MCF 10A (cell line): ENCODE data around the gene GZF1. TPM values are rescaled to one million over a fixed set of nuclear protein-coding genes. Genes with fewer than 3 reads are reported as not detected.

Source experiments
- BruUV-seq: library from RNA; stranded (reverse); fragments of 400-500 nt; replicated peaks from 2 replicates; lab custom pipeline; 2021; lab: Mats Ljungman, UMichigan
- CTCF ChIA-PET: fragments of 300-600 bp; sonication (Branson Sonifier 250); formaldehyde crosslinking; extraction: SDS; loops from one replicate; lab custom pipeline; 2021; ENCODE audit warnings: antibody characterized with exemption, inconsistent platforms; lab: Yijun Ruan, JAX
- POLR2A ChIA-PET: fragments of 300-600, 350-650 bp; sonication (Branson Sonifier 250); formaldehyde crosslinking; extraction: SDS; loops from one replicate; lab custom pipeline; 2020; ENCODE audit warnings: antibody characterized with exemption, inconsistent platforms; lab: Yijun Ruan, JAX
- DNase-seq: peaks from one replicate; pipeline ENCODE4 v3.0.0-alpha.2; 2018; ENCODE audit not compliant: unreplicated experiment
- H3K27ac Mint-ChIP-seq: one replicate; pipeline ENCODE4 v1.8.0; 2022; ENCODE audit warnings: mild to moderate bottlenecking, low read depth, mixed read lengths; ENCODE audit not compliant: unreplicated experiment
- H3K27me3 Mint-ChIP-seq: one replicate; pipeline ENCODE4 v1.8.0; 2022; ENCODE audit warnings: mixed read lengths; ENCODE audit not compliant: insufficient read depth, unreplicated experiment
- H3K36me3 Mint-ChIP-seq: one replicate; pipeline ENCODE4 v1.8.0; 2022; ENCODE audit warnings: mild to moderate bottlenecking, moderate library complexity, mixed read lengths; ENCODE audit not compliant: insufficient read depth, unreplicated experiment
- H3K4me1 Mint-ChIP-seq: one replicate; pipeline ENCODE4 v1.8.0; 2022; ENCODE audit warnings: mixed read lengths; ENCODE audit not compliant: insufficient read depth, unreplicated experiment
- H3K4me3 Mint-ChIP-seq: one replicate; pipeline ENCODE4 v1.8.0; 2022; ENCODE audit warnings: mild to moderate bottlenecking, moderate library complexity, mixed read lengths; ENCODE audit not compliant: unreplicated experiment
- H3K9me3 Mint-ChIP-seq: one replicate; pipeline ENCODE4 v1.8.0; 2022; ENCODE audit warnings: mixed read lengths; ENCODE audit not compliant: unreplicated experiment
- intact Hi-C: fragments of 100-400 bp; cut with micrococcal nuclease; formaldehyde crosslinking; loops from 2 replicates; pipeline ENCODE4 v1.14.1; 2022
- total RNA-seq: library from RNA; stranded (reverse); gene quantifications from 2 replicates; pipeline ENCODE4 v1.2.3, GENCODE V29; 2022
- TF ChIP-seq, protein P1 (sequence below): fragments of 200-600 bp; IDR thresholded peaks from one replicate; pipeline ENCODE4 v1.8.0; 2022; ENCODE audit warnings: antibody characterized with exemption, mild to moderate bottlenecking; ENCODE audit not compliant: unreplicated experiment

GZF1 gene
- total RNA-seq, 1 experiment from 2014 or later = 15.5 TPM

DNA sequence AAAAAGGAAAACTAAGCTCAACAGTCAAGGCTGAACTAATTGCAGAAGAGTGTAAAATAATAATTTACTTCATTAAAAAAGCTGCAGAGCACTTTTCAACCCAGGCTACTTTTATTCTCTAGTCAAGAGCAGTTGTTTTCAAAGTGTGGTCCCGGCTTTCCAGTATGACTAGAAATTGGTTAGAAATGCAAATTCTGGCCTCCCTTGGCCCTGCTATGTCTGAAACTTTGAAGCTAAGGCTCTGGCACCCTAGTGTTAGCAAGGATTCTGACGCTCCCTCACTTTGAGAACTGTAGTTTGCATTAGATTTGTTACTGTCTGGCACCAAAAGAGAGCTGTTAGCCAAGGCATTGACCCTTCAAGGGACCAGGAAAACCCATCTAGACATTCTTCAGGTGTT is 20.9 kb upstream of the GZF1 start:
- TF ChIP-seq, protein P1, sequence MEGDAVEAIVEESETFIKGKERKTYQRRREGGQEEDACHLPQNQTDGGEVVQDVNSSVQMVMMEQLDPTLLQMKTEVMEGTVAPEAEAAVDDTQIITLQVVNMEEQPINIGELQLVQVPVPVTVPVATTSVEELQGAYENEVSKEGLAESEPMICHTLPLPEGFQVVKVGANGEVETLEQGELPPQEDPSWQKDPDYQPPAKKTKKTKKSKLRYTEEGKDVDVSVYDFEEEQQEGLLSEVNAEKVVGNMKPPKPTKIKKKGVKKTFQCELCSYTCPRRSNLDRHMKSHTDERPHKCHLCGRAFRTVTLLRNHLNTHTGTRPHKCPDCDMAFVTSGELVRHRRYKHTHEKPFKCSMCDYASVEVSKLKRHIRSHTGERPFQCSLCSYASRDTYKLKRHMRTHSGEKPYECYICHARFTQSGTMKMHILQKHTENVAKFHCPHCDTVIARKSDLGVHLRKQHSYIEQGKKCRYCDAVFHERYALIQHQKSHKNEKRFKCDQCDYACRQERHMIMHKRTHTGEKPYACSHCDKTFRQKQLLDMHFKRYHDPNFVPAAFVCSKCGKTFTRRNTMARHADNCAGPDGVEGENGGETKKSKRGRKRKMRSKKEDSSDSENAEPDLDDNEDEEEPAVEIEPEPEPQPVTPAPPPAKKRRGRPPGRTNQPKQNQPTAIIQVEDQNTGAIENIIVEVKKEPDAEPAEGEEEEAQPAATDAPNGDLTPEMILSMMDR = no peak
- no peak for DNase-seq
- BruUV-seq = no TSS peak
- POLR2A ChIA-PET = interaction anchor here (0.8 to 3.4 kb wide), 5 partner anchors 9 to 649 kb away, joined by 3 to 25 read pairs (median 6); partner anchors contain the start of gene NXT1
- CTCF ChIA-PET = interaction anchor here (0.6 to 10.9 kb wide), 30 partner anchors 9 to 1913 kb away, joined by 3 to 233 read pairs (median 3); partner anchors contain the start of gene NXT1
- no peak overlapping the region for H3K27ac Mint-ChIP-seq
- no peak overlapping the region for H3K4me3 Mint-ChIP-seq
- H3K9me3 Mint-ChIP-seq = no peaks in the 10 kb centered on the region
- no peaks in the 10 kb centered on the region for H3K4me1 Mint-ChIP-seq
- no peaks in the 10 kb centered on the region for H3K27me3 Mint-ChIP-seq
- intact Hi-C loops = loop anchor here (5.0 to 10.0 kb wide), 2 partner anchors 106 to 1009 kb away; no protein-coding TSS in a partner anchor
- no peaks in the 10 kb centered on the region for H3K36me3 Mint-ChIP-seq

DNA sequence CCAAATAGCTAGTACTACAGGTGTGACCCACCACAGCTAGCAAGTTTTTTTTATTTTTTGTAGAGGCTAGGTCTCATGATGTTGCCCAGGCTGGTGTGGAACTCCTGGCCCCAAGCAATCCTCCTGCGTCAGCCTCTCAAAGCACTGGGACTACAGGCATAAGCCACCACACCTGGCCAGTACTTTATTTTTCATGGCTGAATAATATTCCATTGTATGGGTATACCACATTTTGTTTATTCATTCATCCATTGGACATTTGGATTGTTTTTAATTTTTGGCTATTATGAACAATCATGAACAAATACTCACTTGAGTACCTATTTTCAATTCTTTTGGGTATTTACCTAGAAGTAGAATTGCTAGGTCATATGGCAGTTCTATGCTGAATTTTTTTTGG is 18.4 kb upstream of the GZF1 start:
- intact Hi-C loops = loop anchor here (5.0 to 10.0 kb wide), 2 partner anchors 109 to 1011 kb away; no protein-coding TSS in a partner anchor
- TF ChIP-seq, protein P1 = no peak
- Mint-ChIP-seq H3K9me3 (no peaks in the 10 kb centered on the region), H3K4me3 (no peak overlapping the region), H3K27me3 (no peaks in the 10 kb centered on the region), H3K4me1 (no peaks in the 10 kb centered on the region), H3K27ac (no peak overlapping the region), H3K36me3 (no peaks in the 10 kb centered on the region)
- ChIA-PET POLR2A (interaction anchor here (0.6 kb wide), 1 partner anchor 663 kb away, joined by 3 read pairs; no protein-coding TSS in a partner anchor), CTCF (interaction anchor here (0.9 to 10.9 kb wide), 4 partner anchors 22 to 651 kb away, joined by 3 to 233 read pairs (median 4); no protein-coding TSS in a partner anchor)
- no TSS peak for BruUV-seq
- DNase-seq = no peak

- TF ChIP-seq, protein P1 = no peak
Measured at GRCh38 chr20:23344336-23344735, 17.6 kb upstream of the GZF1 start.

DNA sequence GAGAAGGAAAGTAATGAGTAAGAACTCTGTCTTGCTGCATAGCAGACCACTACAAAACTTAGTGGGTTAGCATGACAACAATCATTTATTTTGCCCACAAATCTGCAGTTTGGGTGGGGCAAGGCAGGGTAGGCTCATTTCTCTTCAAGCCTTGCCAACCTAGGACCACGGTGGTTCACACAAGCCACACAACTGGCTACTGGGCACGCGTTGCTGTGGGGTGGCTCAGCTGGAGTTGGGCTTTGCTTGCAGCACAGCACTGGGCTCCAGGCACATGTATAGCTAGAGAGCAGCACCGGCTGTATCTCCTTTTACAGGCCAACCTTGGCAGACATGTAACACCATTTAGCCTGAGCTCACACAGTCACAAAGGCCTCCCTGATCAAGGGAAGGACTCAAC is 16.0 kb upstream of the GZF1 start:
- H3K4me1 Mint-ChIP-seq = peaks cover 6% of the 10 kb centered on the region
- CTCF ChIA-PET = interaction anchor here (0.5 to 10.9 kb wide), 3 partner anchors 261 to 821 kb away, joined by 3 to 233 read pairs (median 3); no protein-coding TSS in a partner anchor
- H3K27ac Mint-ChIP-seq = no peak overlapping the region
- POLR2A ChIA-PET = interaction anchor here (0.6 kb wide), 1 partner anchor 9 kb away, joined by 3 read pairs; no protein-coding TSS in a partner anchor
- TF ChIP-seq, protein P1 = no peak
- H3K27me3 Mint-ChIP-seq = no peaks in the 10 kb centered on the region
- H3K4me3 Mint-ChIP-seq = no peak overlapping the region
- H3K36me3 Mint-ChIP-seq = no peaks in the 10 kb centered on the region
- H3K9me3 Mint-ChIP-seq = no peaks in the 10 kb centered on the region
- intact Hi-C loops = loop anchor here (10.0 kb wide), 1 partner anchor 111 kb away; no protein-coding TSS in a partner anchor
- no peak for DNase-seq
- no TSS peak for BruUV-seq

More at GRCh38 chr20:23344336-23344735, 17.6 kb upstream of the GZF1 start:
- BruUV-seq = no TSS peak
- H3K9me3 Mint-ChIP-seq = no peaks in the 10 kb centered on the region
- H3K4me1 Mint-ChIP-seq = peaks cover 3% of the 10 kb centered on the region
- H3K36me3 Mint-ChIP-seq = no peaks in the 10 kb centered on the region
- no peak for DNase-seq
- no peak overlapping the region for H3K27ac Mint-ChIP-seq
- H3K27me3 Mint-ChIP-seq = no peaks in the 10 kb centered on the region
- ChIA-PET CTCF (interaction anchor here (0.8 to 10.9 kb wide), 6 partner anchors 23 to 660 kb away, joined by 3 to 233 read pairs (median 3); no protein-coding TSS in a partner anchor), POLR2A (no interaction called here)
- H3K4me3 Mint-ChIP-seq = no peak overlapping the region
- intact Hi-C loops = loop anchor here (5.0 to 10.0 kb wide), 2 partner anchors 110 to 1012 kb away; no protein-coding TSS in a partner anchor
